Measurements from ENCODE around the gene UBXN6. TPM values are rescaled to one million over a fixed set of nuclear protein-coding genes. Genes with fewer than 3 reads are reported as not detected.

The UBXN6 gene
- total RNA-seq, 1 donor from 2014 or later: 113 TPM

DNA sequence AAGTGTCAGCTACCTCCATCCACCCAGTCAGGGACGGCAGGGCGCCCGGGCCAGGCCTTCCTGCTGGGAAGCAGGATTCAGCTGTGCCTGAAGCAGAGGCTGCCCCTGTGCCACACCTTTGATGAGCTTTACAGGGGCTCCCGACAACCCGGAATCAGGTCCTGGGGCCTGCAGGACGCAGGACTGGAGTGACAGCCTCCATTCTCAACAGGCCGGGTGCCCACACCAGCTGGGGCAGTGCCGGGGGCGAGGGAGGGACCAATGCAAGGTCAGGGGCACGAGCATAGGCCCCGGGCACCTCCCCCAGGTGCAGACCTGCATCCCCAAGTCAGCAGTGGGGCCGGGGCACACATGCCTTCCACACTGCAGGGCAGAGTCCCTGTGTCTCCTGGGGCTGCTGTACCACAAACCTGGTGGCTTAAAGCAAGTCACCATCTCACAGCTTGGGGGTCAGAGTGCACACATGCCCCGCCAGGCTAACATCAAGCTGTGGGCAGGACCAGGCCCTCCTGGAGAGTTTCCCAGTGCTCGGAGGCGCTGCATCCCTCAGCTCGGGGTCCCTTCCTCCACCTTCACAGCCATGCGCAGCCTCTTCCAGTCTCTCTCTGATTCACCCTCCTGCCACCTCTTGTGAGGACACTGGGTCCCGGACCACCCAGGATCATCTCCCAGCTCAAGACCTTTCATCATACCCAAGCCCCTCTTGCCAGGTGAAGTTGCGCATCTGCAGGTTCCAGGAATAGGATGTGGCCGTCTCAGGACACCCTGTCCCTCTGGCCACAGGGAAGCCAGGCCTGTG lies 13.4 kb downstream of the UBXN6 start:
- Histone ChIP-seq H3K4me3 (no peak overlapping the region), H3K36me3 (peaks cover 48% of the 10 kb centered on the region), H3K27me3 (no peaks in the 10 kb centered on the region), H3K4me1 (no peaks in the 10 kb centered on the region), H3K9me3 (no peaks in the 10 kb centered on the region), H3K27ac (no peak overlapping the region)
- ATAC-seq: no peak
- intact Hi-C loops (cut with DNase I): no loop called here
- no peak for DNase-seq
- TF ChIP-seq CTCF (IDR thresholded peaks at IDR 0.05): no peak

- H3K4me1 ChIP-seq: no peaks in the 10 kb centered on the region
- no peak overlapping the region for H3K4me3 ChIP-seq
- intact Hi-C loops (cut with DNase I): no loop called here
- peaks cover 39% of the 10 kb centered on the region for H3K36me3 ChIP-seq
- H3K9me3 ChIP-seq: no peaks in the 10 kb centered on the region
- TF ChIP-seq CTCF (IDR thresholded peaks at IDR 0.05): no peak
- H3K27ac ChIP-seq: no peak overlapping the region
- H3K27me3 ChIP-seq: no peaks in the 10 kb centered on the region
- ATAC-seq (no peak), DNase-seq (no peak)
Observed at GRCh38 chr19:4443188-4443587, 14.4 kb downstream of the UBXN6 start.

GRCh38 chr19:4442819-4443146 lies 14.8 kb downstream of the UBXN6 start:
- Histone ChIP-seq H3K36me3 (peaks cover 35% of the 10 kb centered on the region), H3K4me3 (no peak overlapping the region), H3K27me3 (no peaks in the 10 kb centered on the region), H3K9me3 (no peaks in the 10 kb centered on the region), H3K27ac (no peak overlapping the region), H3K4me1 (no peaks in the 10 kb centered on the region)
- intact Hi-C loops (cut with DNase I): no loop called here
- ATAC-seq (no peak), DNase-seq (no peak)
- no peak for TF ChIP-seq CTCF (IDR thresholded peaks at IDR 0.05)

- TF ChIP-seq CTCF (IDR thresholded peaks at IDR 0.05): no peak
- no peaks in the 10 kb centered on the region for H3K9me3 ChIP-seq
- no peak overlapping the region for H3K27ac ChIP-seq
- ATAC-seq: no peak
- DNase-seq: no peak
- H3K4me1 ChIP-seq: no peaks in the 10 kb centered on the region
- peaks cover 29% of the 10 kb centered on the region for H3K36me3 ChIP-seq
- H3K27me3 ChIP-seq: no peaks in the 10 kb centered on the region
- no peak overlapping the region for H3K4me3 ChIP-seq
- intact Hi-C loops (cut with DNase I): no loop called here
Observed at GRCh38 chr19:4441994-4442818, 15.4 kb downstream of the UBXN6 start.

- H3K9me3 ChIP-seq: no peaks in the 10 kb centered on the region
- H3K4me3 ChIP-seq: no peak overlapping the region
- no peak for TF ChIP-seq CTCF (IDR thresholded peaks at IDR 0.05)
- no peaks in the 10 kb centered on the region for H3K4me1 ChIP-seq
- no peak overlapping the region for H3K27ac ChIP-seq
- no peaks in the 10 kb centered on the region for H3K36me3 ChIP-seq
- intact Hi-C loops (cut with DNase I): no loop called here
- no peaks in the 10 kb centered on the region for H3K27me3 ChIP-seq
- ATAC-seq (no peak), DNase-seq (no peak)
Observed at GRCh38 chr19:4439243-4439642, 18.4 kb downstream of the UBXN6 start.
